ENCODE results near the gene TEFM.
A peak's percentile ranks its signal among the peaks of the same experiment; 100 is the strongest.
"Not testable (repeated sequence)": the region's sequence is repeated elsewhere in the genome, so short reads cannot be mapped to it uniquely, and the experiment has no call there.

The TEFM gene

DNA sequence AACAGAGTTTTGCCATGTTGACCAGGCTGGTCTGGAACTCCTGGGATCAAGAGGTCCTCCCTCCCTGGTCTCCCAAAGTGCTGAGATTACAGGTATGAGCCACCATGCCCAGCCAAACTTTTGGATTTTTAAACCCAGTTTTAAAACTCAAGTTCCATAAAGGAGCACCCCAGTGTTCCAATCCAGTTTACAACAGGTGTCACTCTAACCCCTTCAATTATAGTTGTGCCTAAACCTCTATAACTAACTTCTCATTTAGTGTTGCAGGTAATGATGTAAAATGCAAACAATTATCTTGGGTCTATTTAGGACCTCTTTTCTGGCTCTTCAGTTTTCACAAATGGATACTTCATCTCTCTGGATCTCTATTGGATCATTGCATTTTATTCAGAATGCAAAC is 7.9 kb upstream of the TEFM start:
- Histone ChIP-seq H3K9me3 (ENCODE audit: low read depth, low read length) (no peaks in the 10 kb centered on the region), H3K36me3 (ENCODE audit: insufficient read depth, low read length) (no peaks in the 10 kb centered on the region), H3K9ac (ENCODE audit: insufficient read length) (no peak overlapping the region), H3K4me3 (no peak overlapping the region), H3K27ac (no peak overlapping the region)
- no peak for DNase-seq (ENCODE audit: low read depth, low spot score)
- TF ChIP-seq FOXP2 (optimal IDR thresholded peaks at IDR 0.05; ENCODE audit: control extremely low read depth, extremely low read length, insufficient read depth) (no peak), EZH2 (IDR thresholded peaks at IDR 0.05) (no peak), POLR2AphosphoS5 (IDR thresholded peaks at IDR 0.05; ENCODE audit: borderline replicate concordance, low read depth, low read length) (no peak)

DNA sequence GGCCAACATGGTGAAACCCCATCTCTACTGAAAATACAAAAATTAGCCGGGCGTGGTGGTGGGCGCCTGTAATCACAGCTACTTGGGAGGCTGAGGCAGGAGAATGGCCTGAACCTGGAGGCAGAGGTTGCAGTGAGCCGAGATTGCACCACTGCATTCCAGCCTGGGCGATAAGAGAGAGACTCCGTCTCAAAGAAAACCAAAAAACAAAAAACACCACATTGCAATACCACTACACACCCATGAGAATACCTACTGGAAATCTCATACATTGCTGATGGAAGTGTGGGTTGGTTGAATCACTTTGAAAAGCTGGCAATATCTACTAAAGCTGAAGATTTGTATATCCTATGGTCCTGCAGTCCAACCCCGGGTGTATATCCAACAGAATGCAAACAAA is 4.1 kb upstream of the TEFM start:
- DNase-seq (ENCODE audit: low read depth, low spot score); H3K27ac ChIP-seq; H3K4me3 ChIP-seq; H3K36me3 ChIP-seq (ENCODE audit: insufficient read depth, low read length); H3K9ac ChIP-seq (ENCODE audit: insufficient read length); H3K9me3 ChIP-seq (ENCODE audit: low read depth, low read length): not testable (repeated sequence)

DNA sequence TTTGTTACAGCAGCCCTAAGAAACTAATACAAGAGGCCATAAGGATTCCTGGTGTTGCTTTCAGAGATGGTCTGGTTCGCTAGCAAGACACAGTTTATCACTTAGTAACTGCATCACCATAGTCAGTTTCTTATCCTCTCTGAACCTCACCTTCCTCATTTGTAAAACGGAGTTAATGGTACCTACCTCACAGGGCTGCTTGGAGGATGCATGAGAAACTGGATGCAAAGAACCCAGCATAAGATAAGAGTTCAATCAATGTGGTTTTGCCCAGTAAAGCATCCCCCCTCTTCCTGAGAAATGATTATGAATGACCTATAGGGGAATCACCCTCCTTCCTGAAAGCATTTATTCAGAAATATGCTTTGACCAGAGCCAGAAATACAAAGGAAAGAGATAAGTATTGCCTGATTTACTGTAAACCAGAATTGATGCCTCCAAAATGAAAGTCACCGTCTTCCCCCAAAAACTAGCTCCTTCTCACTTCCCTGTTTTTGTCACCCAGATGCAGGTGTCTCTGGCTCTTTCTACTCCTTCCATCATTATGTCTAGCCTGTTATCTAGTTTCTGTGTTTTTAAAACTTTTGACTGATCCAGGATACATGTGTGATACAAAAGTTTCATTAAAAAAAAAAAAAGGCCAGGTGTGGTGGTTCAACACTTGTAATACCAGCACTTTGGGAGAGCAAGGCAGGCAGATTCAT is 2.8 kb upstream of the TEFM start:
- H3K9me3 ChIP-seq (ENCODE audit: low read depth, low read length) = no peaks in the 10 kb centered on the region
- no peak overlapping the region for H3K27ac ChIP-seq
- no peak for DNase-seq (ENCODE audit: low read depth, low spot score)
- no peak overlapping the region for H3K4me3 ChIP-seq
- no peaks in the 10 kb centered on the region for H3K36me3 ChIP-seq (ENCODE audit: insufficient read depth, low read length)
- no peak for TF ChIP-seq FOXP2 (optimal IDR thresholded peaks at IDR 0.05; ENCODE audit: control extremely low read depth, extremely low read length, insufficient read depth)
- TF ChIP-seq EZH2 (IDR thresholded peaks at IDR 0.05) = no peak
- no peak for TF ChIP-seq POLR2AphosphoS5 (IDR thresholded peaks at IDR 0.05; ENCODE audit: borderline replicate concordance, low read depth, low read length)
- H3K9ac ChIP-seq (ENCODE audit: insufficient read length) = no peak overlapping the region

DNA sequence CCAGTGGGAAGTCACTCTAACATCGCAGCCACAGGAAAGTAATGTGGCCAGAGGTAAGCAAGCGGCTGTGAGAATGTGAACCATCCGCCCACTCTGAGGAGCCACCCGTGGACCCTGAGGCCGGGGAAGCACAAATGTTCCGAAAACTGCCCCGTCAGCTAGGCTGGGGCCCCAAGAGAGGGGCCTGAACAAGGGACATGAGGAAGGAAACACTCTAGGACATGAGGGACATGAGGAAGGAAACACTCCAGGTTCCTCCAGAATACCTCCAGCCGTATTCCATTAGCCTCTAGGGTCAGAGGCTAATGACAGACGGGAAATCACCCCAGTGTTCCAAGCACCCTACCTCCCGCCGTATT is 317 bp downstream of the TEFM start:
- DNase-seq (ENCODE audit: low read depth, low spot score) = no peak
- no peak for TF ChIP-seq FOXP2 (optimal IDR thresholded peaks at IDR 0.05; ENCODE audit: control extremely low read depth, extremely low read length, insufficient read depth)
- TF ChIP-seq EZH2 (IDR thresholded peaks at IDR 0.05) = no peak
- TF ChIP-seq POLR2AphosphoS5 (IDR thresholded peaks at IDR 0.05; ENCODE audit: borderline replicate concordance, low read depth, low read length) = no peak
- peak overlapping the region; percentile 10; the same call in 1 of the 2 replicates for H3K27ac ChIP-seq
- H3K9me3 ChIP-seq (ENCODE audit: low read depth, low read length) = no peaks in the 10 kb centered on the region
- H3K36me3 ChIP-seq (ENCODE audit: insufficient read depth, low read length) = 0 out of 2 replicates have a peak, but pooled peaks cover 6% of the 10 kb centered on the region
- H3K9ac ChIP-seq (ENCODE audit: insufficient read length) = peak overlapping the region; percentile 79
- peak overlapping the region; percentile 89 for H3K4me3 ChIP-seq

DNA sequence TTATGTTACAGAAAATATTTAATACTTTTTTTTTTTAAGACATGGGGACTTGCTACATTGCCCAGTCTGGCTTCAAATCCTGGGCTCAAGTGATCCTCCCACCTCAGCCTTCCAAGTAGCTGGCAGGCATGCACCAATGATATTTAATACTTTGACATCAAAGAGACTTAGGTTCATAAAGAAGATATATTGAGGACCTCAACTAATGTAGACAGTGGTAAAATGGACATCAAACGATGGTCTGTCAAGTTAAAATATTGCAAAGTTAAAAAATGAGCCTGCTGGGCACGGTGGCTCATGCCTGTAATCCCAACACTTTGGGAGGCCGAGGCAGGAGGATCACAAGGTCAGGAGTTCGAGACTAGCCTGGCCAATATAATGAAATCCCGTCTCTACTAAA is 8.7 kb downstream of the TEFM start:
- H3K27ac ChIP-seq = no peak overlapping the region
- H3K9me3 ChIP-seq (ENCODE audit: low read depth, low read length) = no peaks in the 10 kb centered on the region
- TF ChIP-seq EZH2 (IDR thresholded peaks at IDR 0.05) = no peak
- no peak for TF ChIP-seq POLR2AphosphoS5 (IDR thresholded peaks at IDR 0.05; ENCODE audit: borderline replicate concordance, low read depth, low read length)
- no peak for TF ChIP-seq FOXP2 (optimal IDR thresholded peaks at IDR 0.05; ENCODE audit: control extremely low read depth, extremely low read length, insufficient read depth)
- DNase-seq (ENCODE audit: low read depth, low spot score) = no peak
- no peak overlapping the region for H3K9ac ChIP-seq (ENCODE audit: insufficient read length)
- peaks cover 47% of the 10 kb centered on the region for H3K36me3 ChIP-seq (ENCODE audit: insufficient read depth, low read length)
- no peak overlapping the region for H3K4me3 ChIP-seq

DNA sequence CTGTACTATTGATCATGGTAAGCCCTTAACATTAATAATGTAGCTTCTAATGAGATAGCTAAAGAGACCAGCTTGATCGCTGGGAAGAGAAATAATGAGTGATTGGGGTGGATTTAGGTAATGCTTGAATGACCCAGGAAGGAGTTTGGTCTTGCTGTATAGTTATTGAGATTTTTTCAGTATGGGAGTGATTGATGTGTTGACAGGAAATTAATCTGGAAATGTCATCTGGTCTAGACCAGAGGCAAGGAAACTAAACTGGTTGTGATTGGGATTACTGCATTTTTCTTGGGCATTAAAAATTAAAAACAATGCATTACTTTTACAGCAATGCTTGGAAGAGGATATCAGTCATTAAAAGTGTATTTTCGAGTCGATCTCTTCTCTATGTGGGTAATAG is 11.8 kb downstream of the TEFM start:
- no peak for DNase-seq (ENCODE audit: low read depth, low spot score)
- Histone ChIP-seq H3K27ac (no peak overlapping the region), H3K36me3 (ENCODE audit: insufficient read depth, low read length) (peaks cover 45% of the 10 kb centered on the region), H3K9ac (ENCODE audit: insufficient read length) (no peak overlapping the region), H3K9me3 (ENCODE audit: low read depth, low read length) (no peaks in the 10 kb centered on the region), H3K4me3 (no peak overlapping the region)
- TF ChIP-seq EZH2 (IDR thresholded peaks at IDR 0.05) = no peak
- TF ChIP-seq FOXP2 (optimal IDR thresholded peaks at IDR 0.05; ENCODE audit: control extremely low read depth, extremely low read length, insufficient read depth) = no peak
- no peak for TF ChIP-seq POLR2AphosphoS5 (IDR thresholded peaks at IDR 0.05; ENCODE audit: borderline replicate concordance, low read depth, low read length)

DNA sequence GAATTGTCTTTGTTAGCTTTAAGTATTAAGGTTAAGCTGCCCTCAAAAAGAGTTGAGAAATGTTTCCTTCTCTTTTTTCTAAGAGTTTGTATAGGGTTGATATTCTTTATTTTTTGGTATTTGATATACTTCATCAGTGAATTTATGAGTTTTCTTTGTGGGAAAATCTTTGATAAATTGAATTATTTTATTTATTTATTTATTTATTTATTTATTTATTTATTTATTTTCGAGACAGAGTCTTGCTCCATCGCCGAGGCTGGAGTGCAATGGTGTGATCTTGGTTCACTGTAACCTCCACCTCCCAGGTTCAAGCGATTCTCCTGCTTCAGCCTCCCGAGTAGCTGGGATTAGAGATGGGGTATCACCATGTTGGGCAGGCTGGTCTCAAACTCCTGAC is 19.9 kb downstream of the TEFM start:
- Histone ChIP-seq H3K36me3 (ENCODE audit: insufficient read depth, low read length) (peaks cover 43% of the 10 kb centered on the region), H3K27ac (no peak overlapping the region), H3K9me3 (ENCODE audit: low read depth, low read length) (no peaks in the 10 kb centered on the region), H3K9ac (ENCODE audit: insufficient read length) (no peak overlapping the region), H3K4me3 (no peak overlapping the region)
- no peak for DNase-seq (ENCODE audit: low read depth, low spot score)
- no peak for TF ChIP-seq POLR2AphosphoS5 (IDR thresholded peaks at IDR 0.05; ENCODE audit: borderline replicate concordance, low read depth, low read length)

DNA sequence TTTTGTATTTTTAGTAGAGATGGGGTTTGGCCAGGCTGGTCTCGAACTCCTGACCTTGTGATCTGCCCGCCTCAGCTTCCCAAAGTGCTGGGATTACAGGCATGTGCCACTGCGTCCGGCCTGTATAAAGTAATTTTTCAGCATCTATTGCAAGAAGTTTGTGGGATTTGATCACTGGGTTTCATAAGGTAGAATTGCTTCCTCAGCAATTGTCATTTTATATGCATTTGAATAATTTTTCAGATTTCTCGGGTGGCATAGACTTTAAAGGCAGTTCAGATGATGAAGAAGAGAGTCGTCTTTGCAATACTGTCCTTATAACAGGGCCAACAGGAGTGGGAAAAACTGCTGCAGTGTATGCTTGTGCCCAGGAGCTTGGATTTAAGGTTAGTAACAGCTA is 37.0 kb downstream of the TEFM start:
- H3K36me3 ChIP-seq (ENCODE audit: insufficient read depth, low read length) = peaks cover 75% of the 10 kb centered on the region
- no peak overlapping the region for H3K4me3 ChIP-seq
- no peak overlapping the region for H3K27ac ChIP-seq
- no peak for TF ChIP-seq EZH2 (IDR thresholded peaks at IDR 0.05)
- no peak for TF ChIP-seq POLR2AphosphoS5 (IDR thresholded peaks at IDR 0.05; ENCODE audit: borderline replicate concordance, low read depth, low read length)
- TF ChIP-seq FOXP2 (optimal IDR thresholded peaks at IDR 0.05; ENCODE audit: control extremely low read depth, extremely low read length, insufficient read depth) = no peak
- H3K9ac ChIP-seq (ENCODE audit: insufficient read length) = no peak overlapping the region
- no peak for DNase-seq (ENCODE audit: low read depth, low spot score)
- H3K9me3 ChIP-seq (ENCODE audit: low read depth, low read length) = no peaks in the 10 kb centered on the region

DNA sequence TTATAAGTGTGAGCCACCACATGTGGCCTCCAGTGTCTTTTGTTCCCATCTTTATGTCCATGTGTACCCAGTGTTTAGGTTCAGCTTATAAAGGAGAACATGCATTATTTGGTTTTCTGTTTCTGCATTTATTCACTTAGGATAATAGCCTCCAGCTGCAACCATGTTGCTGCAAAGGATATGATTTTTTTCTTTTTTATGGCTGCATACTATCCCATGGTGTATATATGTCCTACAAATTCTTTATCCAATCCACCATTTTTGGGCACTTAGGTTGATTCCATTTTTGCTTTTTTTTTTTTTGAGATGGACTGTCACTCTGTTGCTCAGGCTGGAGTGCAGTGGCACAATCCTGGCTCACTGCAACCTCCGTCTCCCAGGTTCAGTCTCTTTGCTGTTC is 41.4 kb downstream of the TEFM start:
- peaks cover 59% of the 10 kb centered on the region for H3K36me3 ChIP-seq (ENCODE audit: insufficient read depth, low read length)
- H3K9me3 ChIP-seq (ENCODE audit: low read depth, low read length) = no peaks in the 10 kb centered on the region
- H3K4me3 ChIP-seq = no peak overlapping the region
- no peak for DNase-seq (ENCODE audit: low read depth, low spot score)
- H3K9ac ChIP-seq (ENCODE audit: insufficient read length) = no peak overlapping the region
- H3K27ac ChIP-seq = no peak overlapping the region
- no peak for TF ChIP-seq POLR2AphosphoS5 (IDR thresholded peaks at IDR 0.05; ENCODE audit: borderline replicate concordance, low read depth, low read length)
- no peak for TF ChIP-seq EZH2 (IDR thresholded peaks at IDR 0.05)
- TF ChIP-seq FOXP2 (optimal IDR thresholded peaks at IDR 0.05; ENCODE audit: control extremely low read depth, extremely low read length, insufficient read depth) = no peak

Measured in SK-N-MC (cell line).